ENCODE measurements around the gene GDPD3. TPM values are rescaled to one million over a fixed set of nuclear protein-coding genes. Genes with fewer than 3 reads are reported as not detected.

The GDPD3 gene
- total and polyA plus RNA-seq, 2 of the 13 experiments (the other 11 are each of a cell fraction or from before 2014, with no cell fraction given) = 18.7 to 20.6 TPM

DNA sequence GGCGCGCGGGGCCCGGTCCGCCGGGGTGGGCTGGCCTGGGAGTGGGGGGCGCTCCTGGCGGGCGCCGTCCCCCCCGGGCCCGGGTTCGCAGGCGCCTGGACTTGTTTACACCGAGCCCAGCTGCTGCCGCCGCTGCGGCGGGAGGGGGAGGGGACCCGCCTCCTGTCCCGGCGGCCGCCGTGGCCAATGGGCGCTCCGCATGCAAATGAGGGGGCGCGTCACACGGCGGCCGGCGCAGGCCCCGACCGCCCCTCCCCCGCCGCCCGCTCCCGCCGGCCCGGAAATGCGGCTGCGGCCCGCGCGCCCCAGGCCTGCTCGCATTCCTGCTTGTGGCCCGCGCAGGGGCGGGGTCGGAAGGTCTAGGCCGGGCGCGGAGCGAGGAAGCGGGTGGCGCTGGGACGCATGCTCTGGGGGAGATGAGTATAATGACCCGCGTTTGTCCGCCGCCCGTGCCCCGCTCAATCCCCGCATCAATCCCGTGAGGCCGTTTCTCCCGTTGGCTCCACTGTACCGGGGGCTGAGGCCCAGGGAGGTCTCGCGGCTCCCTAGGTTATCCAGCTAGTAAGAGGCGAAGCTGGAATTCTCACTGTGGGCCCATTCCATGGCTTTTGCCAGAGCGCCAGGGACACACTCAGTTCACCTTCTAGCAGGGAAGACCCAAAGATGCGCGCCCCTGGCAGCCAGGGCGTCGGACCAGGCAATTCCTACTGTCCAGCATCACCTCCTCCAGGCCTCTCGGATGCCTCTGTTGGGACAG lies 17.1 kb downstream of the GDPD3 start, which contains the start of gene YPEL3 (continued):
- TF ChIP-seq, protein P1, sequence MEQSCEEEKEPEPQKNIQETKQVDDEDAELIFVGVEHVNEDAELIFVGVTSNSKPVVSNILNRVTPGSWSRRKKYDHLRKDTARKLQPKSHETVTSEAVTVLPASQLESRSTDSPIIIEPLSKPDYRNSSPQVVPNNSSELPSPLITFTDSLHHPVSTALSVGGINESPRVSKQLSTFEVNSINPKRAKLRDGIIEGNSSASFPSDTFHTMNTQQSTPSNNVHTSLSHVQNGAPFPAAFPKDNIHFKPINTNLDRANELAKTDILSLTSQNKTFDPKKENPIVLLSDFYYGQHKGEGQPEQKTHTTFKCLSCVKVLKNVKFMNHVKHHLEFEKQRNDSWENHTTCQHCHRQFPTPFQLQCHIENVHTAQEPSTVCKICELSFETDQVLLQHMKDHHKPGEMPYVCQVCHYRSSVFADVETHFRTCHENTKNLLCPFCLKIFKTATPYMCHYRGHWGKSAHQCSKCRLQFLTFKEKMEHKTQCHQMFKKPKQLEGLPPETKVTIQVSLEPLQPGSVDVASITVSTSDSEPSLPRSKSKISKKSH (CRISPR knock-in tag; IDR thresholded peaks at IDR 0.05; ENCODE audit: borderline replicate concordance) = peak; percentile 54; the same call in 1 of the 2 replicates
- peak; percentile 32; the same call in 1 of the 2 replicates for TF ChIP-seq ARNTL (CRISPR knock-in tag; IDR thresholded peaks at IDR 0.05)
- peak; percentile 57; the same call in 1 of the 2 replicates for TF ChIP-seq MAZ (IDR thresholded peaks at IDR 0.05; ENCODE audit: borderline replicate concordance, low read depth, low read length)
- no peak; the same call in 1 of the 2 replicates for TF ChIP-seq MAZ (CRISPR knock-in tag; IDR thresholded peaks at IDR 0.05; ENCODE audit: low read depth)
- TF ChIP-seq MBNL3 (CRISPR knock-in tag; conservative IDR thresholded peaks at IDR 0.05) = no peak
- TF ChIP-seq ZNF256 (CRISPR knock-in tag; conservative IDR thresholded peaks at IDR 0.05) = no peak
- peak; percentile 50 for TF ChIP-seq PHF5A (CRISPR knock-in tag; IDR thresholded peaks at IDR 0.05; ENCODE audit: low read depth, unreplicated experiment)
- TF ChIP-seq EEA1 (CRISPR knock-in tag; IDR thresholded peaks at IDR 0.05; ENCODE audit: borderline replicate concordance) = peak; percentile 93; the same call in 1 of the 2 replicates
- TF ChIP-seq KLF15 (CRISPR knock-in tag; IDR thresholded peaks at IDR 0.05; ENCODE audit: borderline replicate concordance) = no peak
- TF ChIP-seq, protein P2, sequence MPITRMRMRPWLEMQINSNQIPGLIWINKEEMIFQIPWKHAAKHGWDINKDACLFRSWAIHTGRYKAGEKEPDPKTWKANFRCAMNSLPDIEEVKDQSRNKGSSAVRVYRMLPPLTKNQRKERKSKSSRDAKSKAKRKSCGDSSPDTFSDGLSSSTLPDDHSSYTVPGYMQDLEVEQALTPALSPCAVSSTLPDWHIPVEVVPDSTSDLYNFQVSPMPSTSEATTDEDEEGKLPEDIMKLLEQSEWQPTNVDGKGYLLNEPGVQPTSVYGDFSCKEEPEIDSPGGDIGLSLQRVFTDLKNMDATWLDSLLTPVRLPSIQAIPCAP (CRISPR knock-in tag; IDR thresholded peaks at IDR 0.05; ENCODE audit: low read depth) = no peak
- TF ChIP-seq, protein P3, sequence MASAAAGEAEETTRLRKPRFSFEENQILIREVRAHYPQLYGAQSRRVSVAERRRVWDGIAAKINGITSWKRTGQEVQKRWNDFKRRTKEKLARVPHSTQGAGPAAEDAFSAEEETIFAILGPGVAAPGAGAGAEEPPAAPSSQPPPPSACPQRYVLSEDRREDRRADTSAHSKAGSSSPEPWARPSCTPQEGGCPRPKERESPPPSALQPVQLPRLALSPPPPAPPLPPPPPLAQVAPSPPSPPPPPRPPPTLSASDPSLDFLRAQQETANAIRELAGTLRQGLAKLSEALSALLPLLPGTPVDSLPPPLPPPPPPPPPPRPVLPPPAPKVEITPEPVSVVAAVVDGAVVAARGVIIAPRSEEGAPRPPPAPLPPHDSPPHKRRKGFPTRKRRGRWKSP (CRISPR knock-in tag; IDR thresholded peaks at IDR 0.05) = peak; percentile 39; the same call in 1 of the 2 replicates
- TF ChIP-seq, protein P4, sequence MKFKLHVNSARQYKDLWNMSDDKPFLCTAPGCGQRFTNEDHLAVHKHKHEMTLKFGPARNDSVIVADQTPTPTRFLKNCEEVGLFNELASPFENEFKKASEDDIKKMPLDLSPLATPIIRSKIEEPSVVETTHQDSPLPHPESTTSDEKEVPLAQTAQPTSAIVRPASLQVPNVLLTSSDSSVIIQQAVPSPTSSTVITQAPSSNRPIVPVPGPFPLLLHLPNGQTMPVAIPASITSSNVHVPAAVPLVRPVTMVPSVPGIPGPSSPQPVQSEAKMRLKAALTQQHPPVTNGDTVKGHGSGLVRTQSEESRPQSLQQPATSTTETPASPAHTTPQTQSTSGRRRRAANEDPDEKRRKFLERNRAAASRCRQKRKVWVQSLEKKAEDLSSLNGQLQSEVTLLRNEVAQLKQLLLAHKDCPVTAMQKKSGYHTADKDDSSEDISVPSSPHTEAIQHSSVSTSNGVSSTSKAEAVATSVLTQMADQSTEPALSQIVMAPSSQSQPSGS (CRISPR knock-in tag; IDR thresholded peaks at IDR 0.05) = 0 out of 2 replicates have a peak, but pooled peaks have one; percentile 29
- peak; percentile 75; the same call in 1 of the 2 replicates for TF ChIP-seq ZNF782 (CRISPR knock-in tag; IDR thresholded peaks at IDR 0.05; ENCODE audit: borderline replicate concordance)
- no peak for TF ChIP-seq ADNP (CRISPR knock-in tag; IDR thresholded peaks at IDR 0.05)
- no peak for TF ChIP-seq MED13 (CRISPR knock-in tag; IDR thresholded peaks at IDR 0.05)
- TF ChIP-seq ZNF12 (CRISPR knock-in tag; IDR thresholded peaks at IDR 0.05) = peak; percentile 48; the same call in 1 of the 2 replicates
- TF ChIP-seq ZNF607 (CRISPR knock-in tag; IDR thresholded peaks at IDR 0.05; ENCODE audit: borderline replicate concordance) = peak; percentile 39; the same call in 1 of the 2 replicates
- TF ChIP-seq, protein P5, sequence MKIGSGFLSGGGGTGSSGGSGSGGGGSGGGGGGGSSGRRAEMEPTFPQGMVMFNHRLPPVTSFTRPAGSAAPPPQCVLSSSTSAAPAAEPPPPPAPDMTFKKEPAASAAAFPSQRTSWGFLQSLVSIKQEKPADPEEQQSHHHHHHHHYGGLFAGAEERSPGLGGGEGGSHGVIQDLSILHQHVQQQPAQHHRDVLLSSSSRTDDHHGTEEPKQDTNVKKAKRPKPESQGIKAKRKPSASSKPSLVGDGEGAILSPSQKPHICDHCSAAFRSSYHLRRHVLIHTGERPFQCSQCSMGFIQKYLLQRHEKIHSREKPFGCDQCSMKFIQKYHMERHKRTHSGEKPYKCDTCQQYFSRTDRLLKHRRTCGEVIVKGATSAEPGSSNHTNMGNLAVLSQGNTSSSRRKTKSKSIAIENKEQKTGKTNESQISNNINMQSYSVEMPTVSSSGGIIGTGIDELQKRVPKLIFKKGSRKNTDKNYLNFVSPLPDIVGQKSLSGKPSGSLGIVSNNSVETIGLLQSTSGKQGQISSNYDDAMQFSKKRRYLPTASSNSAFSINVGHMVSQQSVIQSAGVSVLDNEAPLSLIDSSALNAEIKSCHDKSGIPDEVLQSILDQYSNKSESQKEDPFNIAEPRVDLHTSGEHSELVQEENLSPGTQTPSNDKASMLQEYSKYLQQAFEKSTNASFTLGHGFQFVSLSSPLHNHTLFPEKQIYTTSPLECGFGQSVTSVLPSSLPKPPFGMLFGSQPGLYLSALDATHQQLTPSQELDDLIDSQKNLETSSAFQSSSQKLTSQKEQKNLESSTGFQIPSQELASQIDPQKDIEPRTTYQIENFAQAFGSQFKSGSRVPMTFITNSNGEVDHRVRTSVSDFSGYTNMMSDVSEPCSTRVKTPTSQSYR (CRISPR knock-in tag; IDR thresholded peaks at IDR 0.05; ENCODE audit: borderline replicate concordance) = peak; percentile 94
- peak; percentile 91 for TF ChIP-seq ARID2 (CRISPR knock-in tag; IDR thresholded peaks at IDR 0.05; ENCODE audit: borderline replicate concordance)
- 0 out of 2 replicates have a peak, but pooled peaks have one; percentile 14 for TF ChIP-seq ZNF138 (CRISPR knock-in tag; IDR thresholded peaks at IDR 0.05; ENCODE audit: low read depth)
- no peak for TF ChIP-seq IKZF1 (IDR thresholded peaks at IDR 0.05)

Measured in HepG2 (cell line).